IPS DF 4.7 (cell line): Measurements from ENCODE around the gene ASIC1.
"Not testable (repeated sequence)": the region's sequence is repeated elsewhere in the genome, so short reads cannot be mapped to it uniquely, and the experiment has no call there.

ENCODE experiments used
- DNase-seq: peaks from one replicate; pipeline ENCODE4 v3.0.0-alpha.2; 2013; ENCODE audit warnings: low spot score; ENCODE audit errors: extremely low read depth

The ASIC1 gene

DNA sequence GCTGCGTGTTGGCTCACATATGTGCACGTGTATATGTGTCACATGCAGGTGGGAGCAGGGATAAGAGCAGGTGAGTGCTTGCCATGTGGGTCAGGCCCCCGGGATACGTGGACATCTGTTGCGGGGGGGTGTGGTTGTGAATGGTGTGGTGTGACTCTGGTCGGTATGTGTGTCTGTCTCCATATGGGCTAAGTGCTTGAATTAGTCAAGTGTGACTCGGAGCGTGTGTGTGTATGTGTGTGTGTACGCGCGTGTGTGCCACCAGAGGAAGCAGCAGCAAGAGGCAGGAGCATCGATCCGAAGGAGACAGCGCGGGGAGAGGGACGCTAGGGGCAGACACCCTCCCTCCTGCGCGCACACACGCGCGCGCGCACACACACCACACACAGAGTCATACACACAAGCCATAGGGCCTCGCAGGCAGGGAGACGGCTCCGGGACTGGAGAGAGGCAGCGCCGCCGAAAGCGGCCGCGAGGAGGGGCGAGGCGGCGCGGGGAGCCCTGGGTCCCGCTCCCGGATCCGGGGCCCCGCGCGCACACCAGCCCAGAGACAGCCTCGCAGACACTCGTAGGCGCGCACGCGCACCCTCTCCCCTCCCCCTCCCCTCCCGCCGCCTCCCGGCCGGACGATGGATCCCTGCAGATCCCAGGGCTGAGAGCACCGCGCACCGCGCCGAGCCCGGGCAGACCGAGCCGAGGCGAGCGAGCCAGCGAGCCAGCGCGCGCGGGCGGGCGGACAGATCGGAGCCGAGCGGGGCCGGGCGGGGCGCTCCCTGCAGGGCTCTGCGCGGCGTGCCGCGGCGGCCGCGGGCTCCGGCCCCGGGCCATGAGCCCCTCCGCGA, at the start of gene ASIC1:
TSS of gene ASIC1 (plus strand) at position 597 of the 842 bp plus-strand sequence. CDS start 1,171 bp downstream, outside the sequence.
- DNase-seq, result no peak

DNA sequence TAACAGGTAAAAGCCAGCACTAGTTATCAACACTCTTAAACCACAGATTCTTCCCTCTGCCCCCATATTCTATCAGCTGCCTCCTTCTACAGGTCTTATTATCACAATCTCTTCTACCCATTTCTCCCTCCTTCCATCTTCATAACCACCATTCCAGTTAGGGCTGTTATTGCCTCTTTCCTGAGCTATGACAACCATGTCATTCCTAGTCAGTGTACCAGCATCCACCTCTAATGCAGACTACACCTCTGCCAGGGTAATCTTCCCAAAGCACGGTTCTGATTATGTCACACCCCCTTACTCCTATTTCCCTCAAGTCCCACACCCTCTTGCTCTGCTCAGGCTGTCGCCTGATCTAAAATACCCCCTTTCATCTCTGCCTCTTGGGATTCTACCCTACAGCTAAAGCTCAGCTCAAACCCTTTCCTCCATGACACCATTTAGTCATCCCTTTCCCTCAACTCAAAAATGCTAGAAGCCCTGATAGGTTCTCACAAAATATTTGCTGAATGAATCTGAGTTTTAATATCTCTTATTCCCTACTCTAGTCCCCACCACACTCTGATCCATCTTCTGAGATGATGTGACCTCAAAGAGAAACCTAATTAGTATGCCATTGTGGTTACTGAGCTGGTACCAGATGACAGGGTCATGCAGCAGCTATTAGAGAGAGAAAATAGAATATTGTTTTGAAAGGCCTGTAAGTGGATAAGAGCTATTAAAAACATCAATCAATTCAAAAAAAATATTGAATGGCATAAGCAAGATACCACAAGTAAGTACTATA, 43.8 kb upstream of the ASIC1 start:
- no peak for DNase-seq

- DNase-seq, result no peak
Observed at GRCh38 chr12:50014342-50014741, 43.1 kb upstream of the ASIC1 start.

DNA sequence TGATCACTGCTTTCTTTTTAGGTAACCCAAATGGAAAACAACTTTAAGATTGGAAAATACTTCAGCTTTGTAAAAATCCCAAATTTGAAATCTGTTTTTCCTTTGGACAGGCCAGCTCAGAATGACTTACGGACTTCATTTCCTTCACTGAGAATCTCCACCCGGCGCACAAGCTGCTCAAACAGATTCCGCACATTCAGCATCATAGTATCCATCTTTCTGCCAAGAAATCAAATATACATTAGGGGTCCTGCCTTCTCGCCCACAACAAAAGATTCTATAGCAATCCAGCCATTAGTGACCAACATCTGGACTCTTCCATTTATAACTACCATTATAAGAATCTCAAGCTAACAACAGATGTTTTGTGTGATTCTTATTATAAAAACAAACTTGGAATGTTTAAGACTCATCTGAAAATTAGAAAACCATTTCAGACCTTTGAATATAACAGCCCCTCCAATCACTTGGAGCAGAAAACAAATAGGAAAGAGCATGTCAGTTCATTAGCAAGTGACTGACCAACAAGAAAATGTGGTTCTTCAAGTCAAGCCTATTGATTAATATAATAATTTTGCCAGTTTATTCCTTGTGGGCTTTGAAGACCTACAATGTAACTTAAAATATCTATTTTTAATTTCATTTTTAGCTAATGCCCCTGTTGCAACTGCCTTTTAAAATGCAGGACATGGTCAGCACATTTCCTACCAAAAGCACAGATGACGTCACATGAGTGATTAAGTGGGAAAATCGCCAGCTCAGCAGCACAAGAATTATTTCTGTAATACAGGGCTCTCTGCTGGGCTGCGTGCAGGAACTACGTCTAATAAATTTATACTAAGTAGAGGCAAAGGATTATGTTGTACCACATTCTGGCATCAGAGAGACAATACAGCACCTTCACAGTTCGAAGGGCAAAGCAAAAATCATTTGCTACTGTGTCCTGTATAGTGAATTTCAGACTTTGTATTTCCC, 40.6 kb upstream of the ASIC1 start:
- no peak for DNase-seq

DNA sequence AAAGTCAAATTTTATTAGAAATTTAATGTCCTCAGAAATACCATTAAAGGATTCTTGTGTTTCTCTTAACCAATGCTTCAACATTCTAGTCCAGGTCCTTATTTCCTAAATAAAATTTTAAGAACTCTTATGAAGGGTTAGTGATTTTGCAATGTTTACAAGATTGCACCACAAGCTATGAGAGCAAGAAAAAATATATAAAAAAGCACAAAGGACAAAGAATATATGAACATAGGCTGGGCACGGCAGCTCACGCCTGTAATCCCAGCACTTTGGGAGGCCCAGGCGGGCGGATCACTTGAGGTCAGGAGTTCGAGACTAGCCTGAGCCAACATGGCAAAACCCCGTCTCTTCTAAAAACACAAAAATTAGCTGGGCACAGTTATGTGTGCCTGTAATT, 39.8 kb upstream of the ASIC1 start:
- DNase-seq, result no peak

DNA sequence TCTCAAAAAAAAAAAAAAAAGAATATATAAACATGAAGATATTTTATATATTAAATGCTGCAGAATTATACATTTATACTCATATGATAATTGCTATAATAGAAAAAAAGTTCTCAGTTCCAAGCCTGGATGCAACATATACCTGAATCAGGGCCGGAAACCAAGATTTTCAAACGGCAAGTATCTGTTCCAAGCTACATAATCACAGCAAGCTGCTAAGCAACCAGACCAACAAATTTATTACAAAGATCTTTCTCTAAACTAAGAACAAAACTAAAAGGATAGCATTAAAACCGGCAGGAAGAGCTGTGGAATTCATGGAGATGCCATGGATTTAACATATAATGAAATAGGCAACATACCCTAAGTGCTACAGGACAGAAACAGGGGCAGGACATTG, 39.2 kb upstream of the ASIC1 start:
- DNase-seq, result no peak

GRCh38 chr12:50018968-50019367, 38.4 kb upstream of the ASIC1 start:
- no peak for DNase-seq

DNA sequence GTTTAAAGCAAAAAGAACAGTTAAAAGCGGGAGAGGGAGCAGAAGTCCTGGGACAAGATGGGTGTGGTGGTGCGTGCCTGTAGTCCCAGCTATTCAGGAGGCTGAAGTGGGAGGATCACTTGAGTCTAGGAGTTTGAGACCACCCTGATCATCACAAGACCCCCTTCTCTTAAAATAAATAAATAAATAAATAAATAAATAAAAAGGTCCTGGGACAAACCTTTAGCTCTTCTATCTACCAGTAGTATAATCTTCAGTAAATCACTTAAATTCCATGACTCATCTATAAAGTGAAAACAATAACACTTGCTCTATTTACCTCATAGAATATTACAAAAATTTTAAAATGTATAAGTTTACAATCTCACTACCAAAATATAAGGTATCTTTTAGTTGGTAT, 37.9 kb upstream of the ASIC1 start:
- no peak for DNase-seq

- DNase-seq, result no peak
Observed at GRCh38 chr12:50021031-50021430, 36.4 kb upstream of the ASIC1 start.

DNA sequence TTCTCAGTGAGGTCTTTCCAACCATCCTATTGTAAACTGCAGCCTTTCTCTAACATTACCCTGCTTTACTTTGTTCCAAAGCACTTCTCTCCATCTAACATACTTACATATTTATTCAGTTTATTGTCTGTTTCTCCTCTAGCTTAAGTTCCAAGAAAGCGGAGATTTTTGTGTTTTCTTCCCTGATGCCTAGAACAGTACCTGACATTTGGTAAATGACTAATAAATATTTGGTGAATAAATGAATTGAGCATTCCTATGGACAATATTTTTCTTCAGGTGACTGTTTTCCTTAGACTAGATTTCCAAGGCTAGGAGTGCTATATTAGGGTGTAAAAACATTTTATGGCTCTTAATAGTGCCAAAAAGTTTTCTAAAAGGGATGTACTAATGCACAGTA, 34.5 kb upstream of the ASIC1 start:
- no peak for DNase-seq

GRCh38 chr12:50024227-50024626, 33.2 kb upstream of the ASIC1 start:
- no peak for DNase-seq

DNA sequence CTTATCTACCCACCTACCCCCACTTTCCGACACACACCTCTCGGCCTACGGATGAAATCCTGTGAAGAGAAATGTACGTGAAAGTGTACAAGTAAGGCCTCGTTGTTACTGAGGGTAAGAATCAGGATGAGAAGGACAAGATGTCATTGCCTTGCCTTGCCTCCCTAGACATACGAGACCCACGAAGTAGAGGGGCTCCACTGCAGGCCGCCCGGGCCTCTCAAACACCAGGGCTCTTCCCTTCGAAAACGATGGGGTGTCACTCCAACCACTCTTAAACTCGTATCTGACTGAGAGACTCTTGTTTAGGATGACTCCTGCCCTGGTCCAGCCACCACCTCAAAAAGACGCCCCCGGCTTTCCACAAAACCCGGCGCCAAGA, 32.6 kb upstream of the ASIC1 start:
- DNase-seq, result no peak

DNA sequence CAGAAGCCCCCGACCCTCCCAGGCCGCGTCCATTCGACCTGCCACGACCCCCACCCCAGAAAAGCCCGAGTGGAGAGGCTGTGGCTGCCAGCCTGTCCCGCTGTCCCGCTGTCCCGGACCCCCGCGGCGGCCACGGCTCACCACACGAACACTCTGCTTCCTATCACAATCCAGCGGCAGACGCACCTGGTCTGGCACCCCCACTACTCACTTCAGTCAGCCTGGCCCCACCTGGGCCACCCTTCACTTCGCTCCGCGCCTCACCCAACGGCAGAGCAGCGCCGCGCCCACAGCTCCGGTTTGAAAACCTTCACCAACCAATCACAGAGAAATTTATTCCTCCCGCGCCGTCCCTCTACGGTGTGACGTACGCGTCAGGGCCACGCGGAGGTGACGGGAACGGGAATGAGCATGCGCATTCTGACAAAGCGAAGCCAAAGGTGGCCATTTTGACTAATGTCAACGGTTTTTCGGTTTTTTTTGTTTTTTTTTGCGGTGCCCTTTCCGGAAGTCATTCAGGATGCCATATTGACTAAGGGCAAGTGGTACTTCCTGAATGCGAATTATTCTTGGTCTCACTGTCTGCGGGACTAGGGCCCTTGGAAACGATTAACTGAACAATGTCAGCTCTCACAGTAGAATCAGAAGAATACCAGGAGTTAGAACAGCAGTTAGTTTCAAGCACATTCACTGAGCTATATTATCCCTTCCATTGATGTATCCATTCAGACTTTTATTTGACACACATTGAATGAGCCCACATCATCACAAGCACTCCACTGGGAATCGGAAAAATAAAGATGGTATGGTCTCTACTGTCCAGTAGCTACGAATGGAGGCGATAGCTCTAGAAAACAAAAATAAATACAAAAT, 32.0 kb upstream of the ASIC1 start, which contains the start of gene RACGAP1:
TSS of gene RACGAP1 (minus strand) at position 308 of the 873 bp plus-strand sequence. CDS start 8,779 bp downstream, outside the sequence.
- DNase-seq, result peak; percentile 98

DNA sequence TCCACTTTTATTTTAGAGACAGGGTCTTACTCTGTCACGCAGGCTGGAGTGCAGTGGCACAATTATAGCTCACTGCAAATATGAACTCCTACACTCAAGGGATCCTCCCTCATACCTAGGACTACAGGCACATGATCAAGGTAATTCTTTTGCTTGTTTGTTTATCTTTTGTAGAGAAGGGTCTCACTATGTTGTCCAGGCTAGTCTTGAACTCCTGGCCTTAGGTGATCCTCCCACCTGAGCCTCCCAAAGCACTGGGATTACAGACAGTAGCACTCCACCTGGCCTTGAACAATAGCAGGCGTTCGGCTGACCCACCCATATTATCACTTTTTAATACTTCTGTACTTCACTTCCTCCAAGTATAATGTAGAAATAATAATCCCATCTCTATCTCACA, 30.7 kb upstream of the ASIC1 start:
- no peak for DNase-seq

DNA sequence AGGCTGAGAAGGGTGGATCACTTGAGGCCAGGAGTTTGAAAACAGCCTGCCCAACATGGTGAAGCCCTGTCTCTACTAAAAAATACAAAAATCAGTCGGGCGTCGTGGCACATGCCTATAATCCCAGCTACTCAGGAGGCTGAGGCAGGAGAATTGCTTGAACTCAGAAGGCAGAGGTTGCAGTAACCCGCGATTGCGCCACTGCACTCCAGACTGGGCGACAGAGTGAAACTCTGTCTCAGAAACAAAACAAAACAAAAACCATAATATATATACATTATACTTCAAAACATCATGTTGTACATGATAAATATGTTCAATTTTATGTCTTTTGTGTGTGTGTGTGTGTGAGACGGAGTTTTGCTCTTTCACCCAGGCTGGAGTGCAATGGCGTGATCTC, 26.9 kb upstream of the ASIC1 start:
- DNase-seq, result not testable (repeated sequence)

DNA sequence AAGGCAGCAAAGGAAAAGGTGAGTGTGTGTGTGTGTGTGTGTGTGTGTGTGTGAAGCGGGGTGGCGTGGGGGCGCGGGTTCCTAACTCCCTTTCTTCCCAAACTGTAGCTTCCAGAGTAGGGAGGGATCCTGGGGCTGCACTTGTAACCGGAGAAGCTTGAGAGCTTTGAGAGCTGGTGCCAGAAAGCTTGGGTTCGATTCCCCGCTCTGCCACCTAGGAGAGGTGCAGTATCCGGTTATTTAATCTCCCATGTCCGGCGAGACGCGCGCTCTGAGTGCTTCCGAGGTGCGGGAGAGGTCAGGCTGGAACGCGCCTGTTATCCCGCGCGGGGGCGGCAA, 24.9 kb upstream of the ASIC1 start:
- no peak for DNase-seq

- DNase-seq, result no peak
Observed at GRCh38 chr12:50032854-50033581, 24.4 kb upstream of the ASIC1 start.

- DNase-seq, result no peak
Observed at GRCh38 chr12:50038336-50038735, 19.1 kb upstream of the ASIC1 start.

GRCh38 chr12:50039151-50039835, 18.1 kb upstream of the ASIC1 start:
- no peak for DNase-seq
